Neural cell (in vitro differentiated cells): ENCODE data around the gene PEA15. TPM values are rescaled to one million over a fixed set of nuclear protein-coding genes. Genes with fewer than 3 reads are reported as not detected.

Source experiments
- H2AFZ ChIP-seq: fragments of 200-600, 300-800 bp; sonication (generic), shearing (Covaris generic); 2 replicates; pipeline ENCODE4 v1.6.0; 2014; ENCODE audit warnings: low read depth, mild to moderate bottlenecking, antibody characterized with exemption, low read length, moderate library complexity
- H3F3A ChIP-seq: fragments of 200-600 bp; shearing (Covaris generic); 2 replicates; pipeline ENCODE4 v1.6.1; 2016; ENCODE audit warnings: mild to moderate bottlenecking, moderate library complexity, mixed read lengths, antibody characterized with exemption, low read length; ENCODE audit not compliant: insufficient read depth, poor library complexity, severe bottlenecking
- H3K27ac ChIP-seq: fragments of 200-600, 300-800 bp; sonication (generic), shearing (Covaris generic); 2 replicates; pipeline ENCODE4 v1.5.1; 2014; ENCODE audit warnings: mild to moderate bottlenecking, low read length, moderate library complexity
- H3K27me3 ChIP-seq: fragments of 300-800, 200-600 bp; sonication (generic), shearing (Covaris generic); 2 replicates; pipeline ENCODE4 v1.6.0; 2014; ENCODE audit warnings: mild to moderate bottlenecking, low read depth, low read length, moderate library complexity; ENCODE audit not compliant: insufficient read depth
- H3K36me3 ChIP-seq: fragments of 300-800, 200-600 bp; sonication (generic), shearing (Covaris generic); 2 replicates; pipeline ENCODE4 v1.5.1; 2014; ENCODE audit warnings: mild to moderate bottlenecking, antibody characterized with exemption, low read length, moderate library complexity; ENCODE audit not compliant: insufficient read depth
- H3K4me2 ChIP-seq: fragments of 300-800, 200-600 bp; sonication (generic), shearing (Covaris generic); 2 replicates; pipeline ENCODE4 v1.6.0; 2014; ENCODE audit warnings: mild to moderate bottlenecking, low read length
- H3K4me3 ChIP-seq: fragments of 300-800, 200-600 bp; sonication (generic), shearing (Covaris generic); 2 replicates; pipeline ENCODE4 v1.5.1; 2014; ENCODE audit warnings: mild to moderate bottlenecking, low read length, moderate library complexity
- H3K79me2 ChIP-seq: fragments of 200-600 bp; shearing (Covaris generic); replicated peaks from 2 replicates; pipeline ENCODE4 v1.6.0; 2014; ENCODE audit warnings: mild to moderate bottlenecking, low read length, moderate library complexity; ENCODE audit not compliant: insufficient read depth
- H3K9ac ChIP-seq: fragments of 300-800, 200-600 bp; sonication (generic), shearing (Covaris generic); 2 replicates; pipeline ENCODE4 v1.6.1; 2016; ENCODE audit warnings: mild to moderate bottlenecking, low read length, mixed read lengths
- H3K9me2 ChIP-seq: fragments of 200-600 bp; shearing (Covaris generic); 2 replicates; pipeline ENCODE4 v1.6.1; 2016; ENCODE audit warnings: mild to moderate bottlenecking, low read length, mixed read lengths; ENCODE audit not compliant: insufficient read depth
- H3K9me3 ChIP-seq: fragments of 200-600, 300-800 bp; sonication (generic), shearing (Covaris generic); 2 replicates; pipeline ENCODE4 v1.6.1; 2016; ENCODE audit warnings: mild to moderate bottlenecking, mixed run types, low read length, moderate library complexity, mixed read lengths
- H4K20me1 ChIP-seq: fragments of 200-600 bp; shearing (Covaris generic); 2 replicates; pipeline ENCODE4 v1.6.1; 2016; ENCODE audit warnings: mild to moderate bottlenecking, mixed run types; ENCODE audit not compliant: insufficient read depth
- EP300 ChIP-seq: fragments of 450-650 bp; conservative IDR thresholded peaks from 2 replicates; pipeline ENCODE4 v1.6.1; 2014; ENCODE audit warnings: antibody characterized with exemption, mild to moderate bottlenecking, moderate library complexity; ENCODE audit not compliant: poor library complexity, severe bottlenecking
- EZH2 ChIP-seq: fragments of 200-600, 300-800 bp; shearing (Covaris generic), sonication (generic); IDR thresholded peaks from 2 replicates; pipeline ENCODE4 v1.6.1; 2014; ENCODE audit warnings: antibody characterized with exemption, low read length, borderline replicate concordance, mild to moderate bottlenecking; ENCODE audit not compliant: insufficient read depth, poor library complexity, severe bottlenecking
- MXI1 ChIP-seq: fragments of 450-650 bp; conservative IDR thresholded peaks from 2 replicates; pipeline ENCODE4 v1.6.1; 2014; ENCODE audit warnings: antibody characterized with exemption, mild to moderate bottlenecking; ENCODE audit not compliant: poor library complexity, severe bottlenecking
- POLR2AphosphoS5 ChIP-seq: IDR thresholded peaks from 2 replicates; pipeline ENCODE4 v1.6.1; 2012
- RAD21 ChIP-seq: fragments of 450-650 bp; conservative IDR thresholded peaks from 2 replicates; pipeline ENCODE4 v1.6.1; 2014; ENCODE audit warnings: antibody characterized with exemption, mild to moderate bottlenecking, moderate library complexity
- REST ChIP-seq: IDR thresholded peaks from 2 replicates; pipeline ENCODE4 v1.6.1; 2012; ENCODE audit warnings: borderline replicate concordance
- SMC3 ChIP-seq: fragments of 450-650 bp; conservative IDR thresholded peaks from 2 replicates; pipeline ENCODE4 v1.6.1; 2014; ENCODE audit warnings: antibody characterized with exemption, mild to moderate bottlenecking, moderate library complexity; ENCODE audit not compliant: poor library complexity
- TAF1 ChIP-seq: IDR thresholded peaks from 2 replicates; pipeline ENCODE4 v1.6.1; 2012; ENCODE audit warnings: low read depth
- polyA plus RNA-seq: library from polyadenylated mRNA; depleted of rRNA; stranded (reverse); fragments of >200 nt; gene quantifications from 2 replicates; pipeline ENCODE4 v1.2.3, GENCODE V29; 2014
- TF ChIP-seq, protein P1 (sequence below): fragments of 450-650 bp; IDR thresholded peaks from 2 replicates; pipeline ENCODE4 v1.5.1; 2014; ENCODE audit warnings: antibody characterized with exemption, mild to moderate bottlenecking, moderate library complexity; ENCODE audit not compliant: poor library complexity, severe bottlenecking

PEA15 gene
- polyA plus RNA-seq, 1 donor from 2014 or later: 46.4 TPM

- Histone ChIP-seq H3K36me3 (peaks cover 2% of the 10 kb centered on the region), H3K79me2 (peaks cover 25% of the 10 kb centered on the region), H3K9me3 (no peaks in the 10 kb centered on the region), H3K4me3 (peak overlapping the region; percentile 99), H3K9me2 (no peaks in the 10 kb centered on the region), H3K4me2 (no peak overlapping the region), H3K9ac (no peak overlapping the region), H3K27ac (no peak overlapping the region), H3K27me3 (no peaks in the 10 kb centered on the region), H2AFZ (no peak overlapping the region), H4K20me1 (no peaks in the 10 kb centered on the region), H3F3A (peaks cover 5% of the 10 kb centered on the region)
- TF ChIP-seq REST: no peak
- TF ChIP-seq SMC3: no peak
- TF ChIP-seq EZH2: no peak
- no peak for TF ChIP-seq MXI1
Measured at GRCh38 chr1:160207118-160207650, 2.0 kb downstream of the PEA15 start.

DNA sequence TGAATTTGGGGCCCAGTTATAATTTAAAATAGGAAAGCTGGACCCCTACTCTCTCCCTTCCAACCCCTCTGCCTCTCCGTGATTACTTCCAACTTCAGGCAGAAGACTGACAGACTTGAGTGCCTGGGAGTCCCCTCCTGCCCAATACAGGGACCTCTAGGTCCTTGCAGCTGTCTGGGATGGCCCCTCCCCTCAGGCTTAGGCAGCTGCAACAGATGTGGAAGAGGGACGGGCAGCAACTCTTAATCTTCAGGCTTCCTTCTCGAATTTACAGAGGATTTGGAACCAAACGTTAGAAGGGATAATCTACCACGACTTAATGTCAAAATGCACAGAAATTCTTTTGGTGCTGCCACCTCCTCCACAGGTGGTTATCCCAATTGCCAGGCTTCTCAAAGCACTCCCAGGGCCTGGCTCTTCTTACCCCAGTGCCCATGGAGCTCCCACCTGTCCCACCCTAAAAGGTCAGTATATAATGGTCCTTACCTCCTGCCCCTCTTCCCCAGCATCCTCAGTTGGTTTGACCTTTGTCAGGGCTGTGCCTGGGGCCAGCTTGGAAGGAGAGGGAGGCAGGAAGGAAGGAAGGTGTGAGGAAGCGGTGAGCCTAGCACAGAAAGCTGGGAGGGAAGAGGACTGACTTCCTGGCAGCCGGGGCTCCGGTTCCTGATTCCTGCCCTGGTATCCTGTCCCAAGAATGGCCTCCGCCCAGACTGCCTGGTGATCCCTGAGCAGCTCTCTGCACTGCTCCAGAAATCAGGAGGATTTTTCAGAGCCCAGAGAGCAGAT lies 2.8 kb downstream of the PEA15 start:
- TF ChIP-seq MXI1 (no peak), EP300 (no peak), SMC3 (no peak), RAD21 (no peak), REST (no peak), TAF1 (no peak), POLR2AphosphoS5 (no peak), EZH2 (no peak)
- TF ChIP-seq, protein P1, sequence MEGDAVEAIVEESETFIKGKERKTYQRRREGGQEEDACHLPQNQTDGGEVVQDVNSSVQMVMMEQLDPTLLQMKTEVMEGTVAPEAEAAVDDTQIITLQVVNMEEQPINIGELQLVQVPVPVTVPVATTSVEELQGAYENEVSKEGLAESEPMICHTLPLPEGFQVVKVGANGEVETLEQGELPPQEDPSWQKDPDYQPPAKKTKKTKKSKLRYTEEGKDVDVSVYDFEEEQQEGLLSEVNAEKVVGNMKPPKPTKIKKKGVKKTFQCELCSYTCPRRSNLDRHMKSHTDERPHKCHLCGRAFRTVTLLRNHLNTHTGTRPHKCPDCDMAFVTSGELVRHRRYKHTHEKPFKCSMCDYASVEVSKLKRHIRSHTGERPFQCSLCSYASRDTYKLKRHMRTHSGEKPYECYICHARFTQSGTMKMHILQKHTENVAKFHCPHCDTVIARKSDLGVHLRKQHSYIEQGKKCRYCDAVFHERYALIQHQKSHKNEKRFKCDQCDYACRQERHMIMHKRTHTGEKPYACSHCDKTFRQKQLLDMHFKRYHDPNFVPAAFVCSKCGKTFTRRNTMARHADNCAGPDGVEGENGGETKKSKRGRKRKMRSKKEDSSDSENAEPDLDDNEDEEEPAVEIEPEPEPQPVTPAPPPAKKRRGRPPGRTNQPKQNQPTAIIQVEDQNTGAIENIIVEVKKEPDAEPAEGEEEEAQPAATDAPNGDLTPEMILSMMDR: no peak
- Histone ChIP-seq H3K79me2 (peaks cover 29% of the 10 kb centered on the region), H3K27ac (peak overlapping the region; percentile 87), H3K9me3 (no peaks in the 10 kb centered on the region), H3K4me2 (no peak overlapping the region), H2AFZ (no peak overlapping the region), H3K27me3 (no peaks in the 10 kb centered on the region), H3F3A (peaks cover 5% of the 10 kb centered on the region), H4K20me1 (no peaks in the 10 kb centered on the region), H3K9me2 (no peaks in the 10 kb centered on the region), H3K9ac (peak overlapping the region; percentile 51), H3K4me3 (peak overlapping the region; percentile 56), H3K36me3 (peaks cover 10% of the 10 kb centered on the region)
